GM18498 (cell line): Measurements from ENCODE around the gene QPRT.
"Not testable (repeated sequence)": the region's sequence is repeated elsewhere in the genome, so short reads cannot be mapped to it uniquely, and the experiment has no call there.

Experiments used
- ATAC-seq: cut with Tn5 transposase; IDR thresholded peaks from one replicate; pipeline ENCODE4 v1.9.1; 2021; ENCODE audit warnings: mild to moderate bottlenecking, moderate library complexity; ENCODE audit not compliant: unreplicated experiment

The QPRT gene

GRCh38 chr16:29743827-29744531, 65.0 kb downstream of the QPRT start:
- ATAC-seq: no peak

DNA sequence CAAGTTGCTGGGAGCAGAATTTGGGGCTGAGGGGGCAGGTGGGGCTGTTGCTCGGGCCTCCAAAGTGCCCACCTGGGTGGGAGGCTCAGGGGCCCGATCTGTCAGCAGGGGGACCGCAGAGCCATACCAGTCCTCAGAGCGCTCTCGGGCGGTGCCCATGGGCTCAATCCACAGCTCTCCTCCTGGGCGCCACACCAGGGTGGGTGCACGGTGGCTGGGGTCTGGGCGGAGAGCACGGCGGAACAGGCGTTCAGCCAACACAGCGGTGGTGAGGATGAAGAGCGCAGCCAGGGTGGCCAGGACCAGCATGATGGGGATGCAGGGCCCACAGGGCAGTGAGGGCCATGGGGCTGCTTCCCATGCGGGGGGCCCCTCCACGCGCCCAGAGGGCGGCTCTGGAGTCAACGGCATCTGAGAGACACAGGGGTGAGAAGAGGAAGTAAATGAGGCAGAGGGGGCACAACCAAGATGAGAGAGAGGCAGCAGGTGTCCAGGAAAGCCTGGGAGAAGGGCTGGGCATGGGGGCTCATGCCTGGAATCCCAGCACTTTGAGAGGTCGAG, 65.6 kb downstream of the QPRT start:
- ATAC-seq: no peak

- peak; percentile 48 for ATAC-seq
These were observed 66.3 kb downstream of the QPRT start for GRCh38 chr16:29745121-29745852.

DNA sequence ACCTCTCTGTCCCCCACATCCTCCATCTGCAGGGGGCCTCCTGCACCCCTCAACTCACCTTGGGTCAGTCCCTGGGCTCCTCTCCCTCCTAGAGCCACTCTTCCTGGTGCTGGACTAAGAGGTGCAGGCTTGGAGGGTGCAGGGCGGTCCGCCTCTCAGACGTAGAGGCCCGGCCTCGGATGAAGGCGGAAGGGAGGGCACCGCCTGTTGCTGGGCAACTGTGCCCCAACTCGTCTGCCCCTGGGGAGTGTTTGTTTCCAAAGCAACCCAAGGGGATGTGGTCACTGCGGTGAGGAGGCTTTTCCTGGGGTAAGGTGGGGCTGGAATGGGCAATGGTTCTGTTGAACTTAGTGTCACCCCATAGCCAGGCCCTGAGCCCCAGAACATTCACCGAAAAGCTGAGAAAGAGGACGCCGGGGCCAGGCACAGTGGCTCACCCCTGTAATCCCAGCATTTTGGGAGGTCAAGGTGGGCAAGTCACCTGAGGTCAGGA, 66.9 kb downstream of the QPRT start, which contains the start of gene C16orf54:
Gene C16orf54 (minus strand): TSS at position 138 of the 493 bp plus-strand sequence. CDS start 1,039 bp downstream, outside the sequence.
- ATAC-seq: peak; percentile 87

- ATAC-seq: not testable (repeated sequence)
These were observed 67.5 kb downstream of the QPRT start for GRCh38 chr16:29746518-29746917.
